Measurements from ENCODE around the gene ADAM12. TPM values are rescaled to one million over a fixed set of nuclear protein-coding genes. Genes with fewer than 3 reads are reported as not detected.

Gene ADAM12
- total RNA-seq, 1 donor from 2014 or later, result 3.7 TPM

DNA sequence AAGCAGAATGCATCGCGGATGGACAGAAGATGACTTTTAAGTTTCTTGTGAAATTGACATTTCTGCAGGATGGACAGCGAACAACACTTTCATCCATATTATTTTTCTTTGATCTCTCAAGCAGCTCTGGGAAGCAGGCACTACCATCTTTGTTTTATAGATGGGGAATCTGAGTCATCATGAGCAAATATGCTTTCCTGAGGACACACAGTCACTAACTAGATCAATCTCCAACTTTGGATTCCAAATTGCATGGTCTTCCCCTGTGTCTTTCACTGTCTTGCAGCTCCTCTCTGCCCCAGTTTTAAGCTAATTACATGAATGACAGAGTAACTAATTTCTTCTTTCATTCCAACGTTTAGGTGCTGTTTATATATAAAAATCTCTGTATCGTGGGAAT lies 201.5 kb downstream of the ADAM12 start:
- no peak for DNase-seq (ENCODE audit: extremely low spot score in 2 of 2)
- no peaks in the 10 kb centered on the region for H3K4me1 ChIP-seq
- no peaks in the 10 kb centered on the region for H3K9me3 ChIP-seq
- H3K4me3 ChIP-seq, result no peak overlapping the region
- H3K27ac ChIP-seq, result no peak overlapping the region
- TF ChIP-seq, protein P1, sequence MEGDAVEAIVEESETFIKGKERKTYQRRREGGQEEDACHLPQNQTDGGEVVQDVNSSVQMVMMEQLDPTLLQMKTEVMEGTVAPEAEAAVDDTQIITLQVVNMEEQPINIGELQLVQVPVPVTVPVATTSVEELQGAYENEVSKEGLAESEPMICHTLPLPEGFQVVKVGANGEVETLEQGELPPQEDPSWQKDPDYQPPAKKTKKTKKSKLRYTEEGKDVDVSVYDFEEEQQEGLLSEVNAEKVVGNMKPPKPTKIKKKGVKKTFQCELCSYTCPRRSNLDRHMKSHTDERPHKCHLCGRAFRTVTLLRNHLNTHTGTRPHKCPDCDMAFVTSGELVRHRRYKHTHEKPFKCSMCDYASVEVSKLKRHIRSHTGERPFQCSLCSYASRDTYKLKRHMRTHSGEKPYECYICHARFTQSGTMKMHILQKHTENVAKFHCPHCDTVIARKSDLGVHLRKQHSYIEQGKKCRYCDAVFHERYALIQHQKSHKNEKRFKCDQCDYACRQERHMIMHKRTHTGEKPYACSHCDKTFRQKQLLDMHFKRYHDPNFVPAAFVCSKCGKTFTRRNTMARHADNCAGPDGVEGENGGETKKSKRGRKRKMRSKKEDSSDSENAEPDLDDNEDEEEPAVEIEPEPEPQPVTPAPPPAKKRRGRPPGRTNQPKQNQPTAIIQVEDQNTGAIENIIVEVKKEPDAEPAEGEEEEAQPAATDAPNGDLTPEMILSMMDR (IDR thresholded peaks at IDR 0.05), result no peak
- TF ChIP-seq POLR2A (IDR thresholded peaks at IDR 0.05), result no peak
- no peak for TF ChIP-seq POLR2AphosphoS5 (IDR thresholded peaks at IDR 0.05; ENCODE audit: insufficient read depth in 1 of 2, low read depth in 1 of 2)
- H3K27me3 ChIP-seq, result no peaks in the 10 kb centered on the region
- intact Hi-C loops (cut with DNase I), result no loop called here
- no peaks in the 10 kb centered on the region for H3K36me3 ChIP-seq

DNA sequence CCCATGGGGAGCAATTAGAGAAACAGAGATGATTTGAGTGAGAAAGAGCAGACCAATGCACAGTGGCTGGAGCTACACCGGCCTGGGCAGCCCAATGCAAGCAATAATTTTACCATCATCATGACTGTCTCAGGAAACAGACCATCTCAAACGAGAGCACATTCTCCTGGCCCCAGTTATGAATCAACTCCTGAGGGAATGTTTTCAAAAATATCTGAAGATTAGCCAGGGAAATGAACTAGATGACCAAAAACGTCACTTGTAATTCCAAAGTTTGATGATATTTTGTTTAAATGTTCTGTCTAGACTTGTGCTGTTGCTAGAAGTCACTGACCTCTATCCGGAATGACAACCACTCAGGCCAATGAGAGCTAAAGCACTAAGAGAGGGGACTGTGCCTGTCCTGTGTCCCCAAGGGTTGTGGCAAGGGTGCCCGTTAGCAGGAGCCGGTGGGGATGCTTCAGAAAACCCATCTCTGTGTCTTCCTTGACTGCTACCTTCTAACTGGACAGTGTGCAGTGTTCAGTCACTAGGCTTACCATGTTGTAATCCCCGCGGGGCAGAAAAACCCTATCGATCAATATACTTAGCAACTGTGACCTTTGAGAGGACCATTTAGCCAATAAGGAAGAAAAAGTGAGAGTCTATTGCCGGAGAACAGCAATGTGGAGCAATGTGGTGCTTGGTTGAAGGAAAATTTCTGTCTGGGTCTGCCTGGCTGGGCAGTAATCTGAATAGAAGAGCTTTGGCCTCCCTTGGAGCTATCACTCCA lies 202.4 kb downstream of the ADAM12 start:
- Histone ChIP-seq H3K27me3 (no peaks in the 10 kb centered on the region), H3K4me1 (no peaks in the 10 kb centered on the region), H3K27ac (no peak overlapping the region), H3K9me3 (no peaks in the 10 kb centered on the region), H3K4me3 (no peak overlapping the region), H3K36me3 (no peaks in the 10 kb centered on the region)
- intact Hi-C loops (cut with DNase I), result no loop called here
- DNase-seq (ENCODE audit: extremely low spot score in 2 of 2), result no peak
- TF ChIP-seq POLR2A (IDR thresholded peaks at IDR 0.05) (no peak), POLR2AphosphoS5 (IDR thresholded peaks at IDR 0.05; ENCODE audit: insufficient read depth in 1 of 2, low read depth in 1 of 2) (no peak)
- TF ChIP-seq, protein P1 (IDR thresholded peaks at IDR 0.05), result no peak

DNA sequence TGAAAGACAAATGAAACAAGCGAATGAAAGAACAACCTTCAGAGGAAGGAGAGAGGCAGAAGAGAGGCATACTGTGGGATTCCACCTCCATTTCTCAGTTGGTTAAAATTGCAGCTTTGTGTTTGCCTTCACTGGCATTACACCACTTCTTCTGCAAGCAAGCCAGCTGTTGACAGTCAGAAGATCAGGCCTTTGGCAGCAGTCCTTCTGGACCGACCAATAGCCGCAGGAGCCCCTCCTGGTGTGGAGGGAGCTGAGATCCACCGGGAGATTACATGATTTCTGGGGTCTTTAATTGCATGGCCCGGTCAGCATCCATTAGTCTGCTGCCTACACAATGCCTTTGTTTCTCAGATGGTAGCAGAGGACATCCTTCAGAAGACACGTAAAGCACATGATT lies 206.7 kb downstream of the ADAM12 start:
- Histone ChIP-seq H3K4me3 (no peak overlapping the region), H3K9me3 (no peaks in the 10 kb centered on the region), H3K4me1 (no peaks in the 10 kb centered on the region), H3K27me3 (no peaks in the 10 kb centered on the region), H3K27ac (no peak overlapping the region), H3K36me3 (no peaks in the 10 kb centered on the region)
- no peak for TF ChIP-seq POLR2AphosphoS5 (IDR thresholded peaks at IDR 0.05; ENCODE audit: insufficient read depth in 1 of 2, low read depth in 1 of 2)
- TF ChIP-seq POLR2A (IDR thresholded peaks at IDR 0.05), result no peak
- TF ChIP-seq, protein P1 (IDR thresholded peaks at IDR 0.05), result no peak
- DNase-seq (ENCODE audit: extremely low spot score in 2 of 2), result no peak
- intact Hi-C loops (cut with DNase I), result no loop called here

DNA sequence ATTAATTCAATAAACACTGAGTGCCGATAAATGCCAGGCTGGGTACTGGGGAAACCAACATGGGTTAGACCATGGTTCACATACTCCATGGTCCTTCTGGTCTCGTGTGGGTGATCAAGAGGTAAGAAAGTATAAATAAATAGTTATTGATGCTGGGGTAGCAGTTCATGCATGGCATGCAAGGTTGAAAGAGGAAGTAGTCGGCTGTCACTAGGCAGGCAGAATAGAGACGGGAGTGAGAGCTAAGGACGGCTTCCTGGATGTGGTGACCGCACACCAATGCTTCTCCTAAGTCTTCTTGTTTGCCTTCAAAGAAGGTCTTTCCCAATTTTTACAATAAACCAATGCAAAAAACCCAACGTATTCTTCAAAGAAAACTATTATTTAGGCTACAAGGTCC lies 208.6 kb downstream of the ADAM12 start:
- H3K36me3 ChIP-seq, result no peaks in the 10 kb centered on the region
- H3K27me3 ChIP-seq, result no peaks in the 10 kb centered on the region
- H3K4me3 ChIP-seq, result no peak overlapping the region
- no peak overlapping the region for H3K27ac ChIP-seq
- H3K9me3 ChIP-seq, result no peaks in the 10 kb centered on the region
- peaks cover 5% of the 10 kb centered on the region for H3K4me1 ChIP-seq
- no peak for DNase-seq (ENCODE audit: extremely low spot score in 2 of 2)
- no peak for TF ChIP-seq POLR2AphosphoS5 (IDR thresholded peaks at IDR 0.05; ENCODE audit: insufficient read depth in 1 of 2, low read depth in 1 of 2)
- no peak for TF ChIP-seq POLR2A (IDR thresholded peaks at IDR 0.05)
- TF ChIP-seq, protein P1 (IDR thresholded peaks at IDR 0.05), result no peak
- intact Hi-C loops (cut with DNase I), result no loop called here

DNA sequence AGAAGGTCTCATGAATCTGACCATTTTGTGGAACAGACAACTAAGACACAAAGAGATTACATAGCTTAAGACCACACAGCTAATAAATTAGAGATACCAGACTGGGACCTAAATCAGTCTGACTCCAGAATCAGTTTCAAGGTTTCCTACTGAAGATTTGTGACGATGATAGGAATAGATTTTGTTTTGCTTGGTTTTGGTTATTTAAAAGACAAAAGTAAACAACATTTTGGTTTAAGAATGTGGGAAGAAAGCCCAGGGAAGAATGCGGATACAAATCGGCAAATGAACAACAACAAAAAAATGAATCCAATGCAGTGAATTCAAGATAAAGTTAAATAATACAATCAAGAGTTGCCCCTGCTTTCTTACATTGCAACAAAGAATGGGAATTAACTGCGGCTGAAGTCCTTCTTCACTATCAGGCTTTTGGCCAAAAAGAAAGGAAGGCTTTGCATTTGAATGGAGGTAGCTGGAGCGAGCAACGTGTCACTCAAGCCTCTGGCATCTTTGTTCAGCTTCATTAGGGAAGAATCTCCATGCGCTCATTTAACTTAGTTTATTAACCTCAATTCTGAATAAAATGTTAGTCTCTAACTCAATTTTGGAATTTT lies 210.8 kb downstream of the ADAM12 start:
- TF ChIP-seq POLR2AphosphoS5 (IDR thresholded peaks at IDR 0.05; ENCODE audit: insufficient read depth in 1 of 2, low read depth in 1 of 2) (no peak), POLR2A (IDR thresholded peaks at IDR 0.05) (no peak)
- TF ChIP-seq, protein P1 (IDR thresholded peaks at IDR 0.05), result no peak
- no peaks in the 10 kb centered on the region for H3K9me3 ChIP-seq
- no peak for DNase-seq (ENCODE audit: extremely low spot score in 2 of 2)
- no peak overlapping the region for H3K27ac ChIP-seq
- H3K4me3 ChIP-seq, result no peak overlapping the region
- no peaks in the 10 kb centered on the region for H3K36me3 ChIP-seq
- peaks cover 5% of the 10 kb centered on the region for H3K4me1 ChIP-seq
- H3K27me3 ChIP-seq, result no peaks in the 10 kb centered on the region
- intact Hi-C loops (cut with DNase I), result no loop called here
